Activated CD4-positive, alpha-beta T cell treated with anti-CD3 and anti-CD28 coated beads, Interleukin-2, amount 50 U/mL, for 24 hours (primary cell): ENCODE results near the gene ZBTB7C.

ENCODE experiments used
- DNase-seq, 2 donors: peaks; one replicate each; pipeline ENCODE4 v3.0.0-alpha.2; 2020; ENCODE audit warnings: low read depth in 1 of 2, low spot score in 1 of 2

The ZBTB7C gene

GRCh38 chr18:48263914-48264902 is 145.0 kb downstream of the ZBTB7C start:
- DNase-seq: no peak

DNA sequence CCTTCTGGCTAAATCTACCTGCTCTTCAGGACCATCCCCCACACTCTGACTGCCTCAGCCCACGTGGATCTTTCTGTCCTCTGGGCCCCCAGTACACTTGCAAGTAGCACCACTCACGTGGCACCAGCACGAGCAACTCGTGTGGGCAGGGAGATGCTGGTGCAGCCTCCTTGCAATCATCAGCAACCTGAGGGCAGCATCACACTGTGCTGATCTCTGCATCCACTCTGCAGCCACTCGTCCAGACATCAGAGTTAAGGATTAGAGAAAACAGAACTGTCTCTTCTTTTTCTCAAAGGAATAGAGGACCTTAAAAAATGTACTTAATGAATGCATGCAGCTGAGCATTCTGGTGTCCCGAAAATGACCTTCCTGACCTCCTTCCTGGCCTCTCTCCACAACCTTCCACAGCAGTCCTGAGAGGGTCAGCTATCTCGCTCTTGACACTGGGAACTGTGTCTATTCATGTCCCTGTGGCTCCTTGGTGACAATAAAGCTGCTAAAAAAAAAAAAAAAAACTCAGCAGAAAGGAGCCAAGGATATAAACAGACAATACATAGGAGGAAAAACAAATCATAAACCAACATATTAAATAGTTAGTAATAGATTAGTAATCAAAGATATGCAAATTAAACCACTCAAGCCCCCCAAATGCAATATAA is 145.9 kb downstream of the ZBTB7C start:
- no peak for DNase-seq

GRCh38 chr18:48260237-48260636 is 148.9 kb downstream of the ZBTB7C start:
- DNase-seq: no peak

DNA sequence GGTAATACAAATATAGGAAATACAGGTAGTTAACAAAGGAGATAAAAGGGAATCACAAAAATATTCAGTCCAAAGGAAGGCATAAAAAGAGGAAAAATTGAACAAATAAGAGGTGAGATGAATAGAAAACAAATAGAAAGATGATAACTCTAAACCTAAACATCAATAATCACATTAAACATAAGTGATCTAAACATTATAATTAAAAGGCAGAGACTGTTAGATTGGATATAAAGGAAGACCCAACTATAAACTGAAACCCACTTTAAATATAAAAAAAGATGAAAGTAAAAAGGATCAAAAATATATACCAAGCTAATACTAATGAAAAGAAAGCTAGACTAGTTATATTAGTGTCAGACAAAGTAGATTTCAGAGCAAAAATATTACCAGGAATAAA is 152.3 kb downstream of the ZBTB7C start:
- no peak for DNase-seq

- no peak for DNase-seq
Measured at GRCh38 chr18:48254077-48254602, 155.0 kb downstream of the ZBTB7C start.

DNA sequence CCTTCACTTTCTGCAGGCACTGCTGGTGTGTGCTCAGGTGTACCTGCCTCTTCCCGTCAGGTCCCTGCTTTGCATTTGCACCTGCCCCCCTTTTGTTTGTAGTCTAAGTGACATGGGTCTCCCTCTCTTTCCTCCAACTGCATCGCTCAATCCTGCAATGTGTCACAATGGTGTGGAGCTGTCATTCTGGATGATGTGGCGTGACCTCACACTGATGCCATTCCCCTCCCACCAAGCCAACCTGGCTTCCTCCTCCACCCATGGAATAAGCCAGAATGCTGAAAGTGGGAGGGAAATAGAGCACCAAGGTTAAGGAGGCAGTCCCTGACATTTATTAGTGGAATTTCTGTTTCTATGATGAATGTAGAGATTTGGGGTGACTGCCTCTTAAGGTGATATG is 156.7 kb downstream of the ZBTB7C start:
- DNase-seq: no peak

DNA sequence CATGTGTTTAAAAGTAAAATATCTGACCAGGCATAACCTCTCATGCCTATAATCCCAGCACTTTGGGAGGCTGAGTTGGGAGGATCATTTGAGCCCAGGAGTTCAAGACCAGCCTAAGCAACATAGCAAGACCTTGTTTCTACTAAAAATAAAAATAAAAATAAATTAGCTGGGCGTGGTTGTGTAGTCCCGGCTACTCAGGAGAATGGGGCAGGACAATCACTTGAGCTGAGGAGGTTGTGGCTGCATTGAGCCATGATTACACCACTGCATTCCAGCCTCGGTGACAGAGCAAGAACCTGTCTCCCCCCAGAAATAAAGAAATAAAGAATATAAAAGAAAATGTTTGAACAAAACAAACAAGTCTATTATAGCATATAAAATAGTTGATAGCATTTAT is 158.3 kb downstream of the ZBTB7C start:
- DNase-seq: no peak

- no peak for DNase-seq
Measured at GRCh38 chr18:48250362-48250907, 158.7 kb downstream of the ZBTB7C start.

GRCh38 chr18:48249854-48250253 is 159.3 kb downstream of the ZBTB7C start:
- no peak for DNase-seq

DNA sequence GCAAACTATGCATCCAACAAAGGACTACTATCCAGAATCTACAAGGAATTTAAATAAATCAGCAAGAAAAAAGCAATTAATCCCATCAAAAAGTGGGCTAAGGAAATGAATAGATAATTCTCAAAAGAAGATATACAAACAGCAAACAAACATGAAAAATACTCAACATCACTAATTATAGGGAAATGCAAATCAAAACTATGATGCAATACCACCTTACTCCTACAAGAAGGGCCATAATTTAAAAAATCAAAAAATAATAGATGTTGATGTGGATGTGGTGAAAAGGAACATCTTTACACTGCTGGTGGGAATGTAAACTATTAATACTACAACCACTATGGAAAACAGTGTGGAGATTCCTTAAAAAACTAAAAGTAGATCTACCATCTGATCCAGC is 164.7 kb downstream of the ZBTB7C start:
- no peak for DNase-seq

GRCh38 chr18:48238636-48239035 is 170.5 kb downstream of the ZBTB7C start:
- no peak for DNase-seq

DNA sequence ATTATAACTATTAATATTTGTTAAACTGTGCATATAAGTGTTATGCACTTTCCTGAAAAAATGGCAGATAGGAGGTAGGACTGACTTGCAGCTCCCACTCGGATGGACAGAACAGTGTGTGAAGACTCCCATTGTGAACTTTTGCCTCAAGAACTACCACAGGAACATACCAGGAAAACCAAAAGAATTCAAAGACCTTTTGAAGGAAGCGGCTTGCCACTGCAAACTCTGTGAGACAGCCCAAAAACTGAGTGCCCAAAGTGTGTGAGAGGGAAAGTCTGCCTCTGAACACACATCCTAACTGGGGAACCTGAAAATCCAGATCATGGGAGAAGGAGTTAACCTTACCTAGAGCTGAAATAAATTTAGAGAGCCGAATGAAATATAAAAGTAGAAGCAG is 171.0 kb downstream of the ZBTB7C start:
- DNase-seq: no peak

- DNase-seq: no peak
Measured at GRCh38 chr18:48236822-48237221, 172.4 kb downstream of the ZBTB7C start.

GRCh38 chr18:48230467-48231113 is 178.6 kb downstream of the ZBTB7C start:
- DNase-seq: no peak

DNA sequence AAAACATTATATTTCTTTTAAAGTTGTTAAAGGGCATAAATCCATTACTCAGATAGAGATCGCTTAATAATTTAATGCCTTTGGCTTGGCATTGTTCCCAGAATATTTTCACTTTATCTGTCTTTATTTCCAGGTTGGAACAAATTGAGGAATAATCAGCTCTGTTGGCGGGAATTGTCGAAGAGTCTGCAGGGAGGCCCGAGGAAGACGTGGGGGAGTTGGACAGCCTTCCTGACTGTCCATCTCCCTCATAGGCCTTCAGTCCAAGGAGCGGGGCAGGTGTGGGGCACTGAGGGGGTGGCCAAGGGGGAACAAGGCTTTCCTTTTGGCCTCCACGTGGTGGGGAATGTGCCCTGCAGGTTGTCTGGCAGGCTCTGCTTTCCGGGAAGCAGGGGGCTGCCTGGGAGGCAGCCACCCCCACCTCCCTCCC is 179.6 kb downstream of the ZBTB7C start:
- no peak for DNase-seq

GRCh38 chr18:48228841-48229240 is 180.3 kb downstream of the ZBTB7C start:
- DNase-seq: no peak

GRCh38 chr18:48228301-48228715 is 180.9 kb downstream of the ZBTB7C start:
- DNase-seq: no peak

GRCh38 chr18:48227206-48227605 is 182.0 kb downstream of the ZBTB7C start:
- DNase-seq: no peak

GRCh38 chr18:48226401-48226800 is 182.8 kb downstream of the ZBTB7C start:
- no peak for DNase-seq

GRCh38 chr18:48222118-48222517 is 187.1 kb downstream of the ZBTB7C start:
- DNase-seq: no peak

DNA sequence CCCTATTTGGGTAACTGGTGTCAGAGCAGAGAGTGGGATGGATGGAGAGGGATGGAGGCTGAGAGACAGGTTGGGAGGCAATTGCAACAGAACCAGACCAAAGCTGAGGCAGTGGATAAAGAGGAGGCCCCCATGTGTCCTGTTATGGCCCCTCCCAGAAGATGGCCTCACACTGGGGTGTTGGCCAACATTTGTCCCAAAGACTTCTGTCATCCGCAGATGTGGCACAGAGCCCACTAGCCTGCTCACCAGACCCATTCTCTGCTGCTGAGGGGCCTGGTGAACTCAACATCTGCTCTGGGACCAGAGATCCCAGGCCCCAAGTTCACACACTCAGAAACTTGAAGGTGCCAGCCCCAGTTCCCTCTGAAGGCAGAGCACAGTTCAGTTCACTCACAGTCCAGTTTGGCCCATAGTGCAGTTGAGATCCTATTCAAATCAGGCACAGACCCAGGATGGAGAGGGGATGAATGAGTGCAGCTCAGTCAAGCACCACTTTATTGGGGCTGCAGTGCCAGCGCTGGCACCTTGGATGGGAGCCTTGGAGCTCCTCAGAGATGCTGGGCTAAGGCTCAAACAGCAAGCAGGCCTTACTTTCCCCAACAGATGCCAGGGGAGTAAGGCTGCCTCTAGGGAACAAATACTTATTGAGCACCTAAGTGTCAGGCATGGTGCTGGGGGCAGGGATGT is 189.2 kb downstream of the ZBTB7C start:
- no peak for DNase-seq
